Midbrain (tissue), 1 donor: ENCODE measurements around the gene PIEZO1.

Experiments used
- DNase-seq: peaks from one replicate; lab custom pipeline; 2025; lab: John Stamatoyannopoulos, UW

Gene PIEZO1

DNA sequence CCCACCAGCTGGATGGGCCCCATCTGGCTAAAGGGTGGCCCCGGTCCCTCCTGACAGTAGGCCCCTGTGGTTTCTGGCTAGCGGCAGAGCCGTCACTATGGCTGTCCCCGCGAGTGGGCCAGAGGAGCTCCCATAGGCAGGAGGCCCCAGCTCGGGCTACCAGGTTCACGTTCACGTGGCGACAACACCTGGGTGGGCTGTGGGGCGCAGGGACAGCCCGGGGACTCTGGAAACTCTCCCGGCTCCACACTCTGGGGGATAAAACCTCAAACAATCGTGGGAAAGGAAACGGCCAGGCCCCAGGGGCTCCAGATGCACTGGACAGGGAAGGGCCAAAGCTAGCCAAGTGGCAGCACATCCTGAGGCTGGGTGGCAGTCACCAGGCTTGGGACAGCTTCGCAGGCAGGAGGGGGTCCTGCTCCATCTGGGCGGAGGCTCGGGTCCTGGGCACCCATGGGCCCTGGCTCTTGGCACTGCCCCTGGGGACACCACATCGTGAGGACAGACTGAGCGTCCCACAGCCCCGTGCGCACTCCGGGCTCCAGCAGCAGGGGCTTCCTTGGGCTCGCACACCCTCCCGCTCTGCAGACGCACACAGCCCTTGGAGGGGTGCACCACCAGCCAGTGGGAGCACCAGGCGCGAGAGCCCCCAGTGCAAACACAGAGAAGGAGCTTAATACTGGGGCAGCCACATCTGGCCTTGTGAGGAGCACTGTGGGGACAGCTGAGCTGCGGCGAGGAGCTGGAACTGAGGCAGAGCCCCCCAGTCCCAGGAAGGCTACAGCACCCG lies 83.2 kb downstream of the PIEZO1 start:
- DNase-seq, result no peak

DNA sequence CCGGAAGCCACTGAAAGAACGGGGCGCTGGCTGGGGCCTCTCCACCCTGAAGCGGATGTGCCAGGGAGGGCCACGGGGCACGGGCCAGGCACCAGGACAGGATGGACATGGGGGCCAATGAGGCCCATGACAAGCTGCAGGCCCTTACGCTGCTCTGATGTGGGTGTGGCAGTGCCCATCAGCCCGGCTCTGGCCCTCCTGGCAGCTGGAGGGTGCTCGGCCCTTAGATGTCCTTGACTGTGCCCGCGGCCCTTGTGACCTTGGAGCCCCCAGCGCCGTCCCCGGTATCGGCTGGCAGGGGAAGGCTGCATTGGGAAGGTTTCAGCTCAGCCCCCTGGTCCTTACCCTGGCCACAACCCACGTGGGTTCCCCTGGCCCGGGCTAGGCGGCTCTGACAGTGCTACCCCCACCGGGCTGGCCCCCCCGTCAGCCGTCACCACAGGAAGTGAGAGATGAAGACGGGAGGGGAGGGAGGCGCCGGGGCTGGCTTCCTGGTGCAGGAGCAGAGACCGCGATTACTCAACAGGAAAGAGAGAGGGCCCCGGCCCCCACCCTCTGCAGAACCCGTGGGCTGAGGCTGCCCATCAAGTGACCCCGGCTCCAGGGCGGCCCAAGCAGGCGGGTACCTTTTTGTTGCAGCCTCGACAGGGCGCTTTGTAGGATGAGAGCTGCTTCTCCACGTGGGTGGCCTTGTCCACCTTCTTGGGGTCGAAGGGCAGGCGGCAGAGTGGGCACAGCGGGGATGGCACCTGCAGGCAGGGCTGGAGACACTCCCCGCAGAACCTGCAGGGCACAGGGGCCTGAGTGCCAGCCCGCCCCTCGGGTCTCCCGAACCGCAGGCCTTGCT lies 84.2 kb downstream of the PIEZO1 start:
- DNase-seq, result peak; percentile 39

DNA sequence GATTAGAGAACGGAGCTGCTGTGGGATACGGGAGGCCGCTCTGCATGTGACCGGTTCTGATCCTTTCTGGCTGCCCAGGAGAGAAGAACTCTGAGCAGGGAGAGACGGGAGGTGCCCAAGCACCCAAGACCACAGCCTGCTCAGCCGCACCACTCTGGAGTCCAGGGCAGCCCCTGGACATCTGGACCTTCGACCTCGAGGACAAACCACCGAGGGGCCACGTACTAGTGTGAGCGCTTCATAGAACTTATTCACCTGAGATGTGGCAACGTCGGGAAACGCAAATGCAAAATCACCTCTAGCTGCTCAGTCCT lies 84.7 kb downstream of the PIEZO1 start:
- DNase-seq, result no peak

DNA sequence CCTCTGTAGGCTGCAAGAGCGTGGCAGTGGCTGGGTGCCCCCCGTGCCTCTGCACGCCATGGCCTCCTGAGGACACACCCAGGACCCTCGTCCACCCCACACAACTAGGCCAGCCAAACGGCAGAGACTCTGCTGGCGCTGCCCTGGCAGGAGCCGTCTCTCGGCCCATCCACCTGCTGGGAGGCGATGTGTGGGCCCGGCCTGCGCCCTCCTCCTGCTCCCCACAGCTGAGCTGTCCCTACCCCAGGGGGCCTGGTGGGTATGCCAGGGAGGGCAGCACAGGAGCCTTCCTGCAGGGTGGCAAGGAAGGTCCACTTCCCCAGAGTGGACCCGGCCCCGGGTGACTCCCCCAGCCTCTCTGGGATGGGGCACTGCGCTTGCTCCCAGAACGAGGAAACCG lies 85.8 kb downstream of the PIEZO1 start:
- DNase-seq, result no peak

DNA sequence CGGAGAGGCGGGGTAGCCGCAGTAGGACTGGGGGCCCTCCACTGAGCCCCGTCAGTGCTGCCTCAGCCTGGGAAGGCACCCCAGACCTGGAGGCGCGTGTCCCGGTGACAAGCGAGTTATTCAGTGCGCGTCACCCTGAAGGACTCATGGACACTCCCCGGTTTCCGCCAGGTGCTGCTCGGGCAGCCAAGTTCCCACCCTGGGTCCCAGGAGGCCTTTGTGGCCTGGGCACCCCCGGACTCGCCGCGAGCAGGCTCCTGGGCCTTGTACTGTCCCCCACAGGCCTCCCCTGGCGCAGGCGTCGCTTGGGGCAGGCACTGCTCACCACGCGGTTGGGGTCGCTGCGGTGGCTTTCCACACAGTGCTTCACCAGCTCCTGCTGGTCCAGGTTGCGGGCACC lies 86.4 kb downstream of the PIEZO1 start:
- no peak for DNase-seq

DNA sequence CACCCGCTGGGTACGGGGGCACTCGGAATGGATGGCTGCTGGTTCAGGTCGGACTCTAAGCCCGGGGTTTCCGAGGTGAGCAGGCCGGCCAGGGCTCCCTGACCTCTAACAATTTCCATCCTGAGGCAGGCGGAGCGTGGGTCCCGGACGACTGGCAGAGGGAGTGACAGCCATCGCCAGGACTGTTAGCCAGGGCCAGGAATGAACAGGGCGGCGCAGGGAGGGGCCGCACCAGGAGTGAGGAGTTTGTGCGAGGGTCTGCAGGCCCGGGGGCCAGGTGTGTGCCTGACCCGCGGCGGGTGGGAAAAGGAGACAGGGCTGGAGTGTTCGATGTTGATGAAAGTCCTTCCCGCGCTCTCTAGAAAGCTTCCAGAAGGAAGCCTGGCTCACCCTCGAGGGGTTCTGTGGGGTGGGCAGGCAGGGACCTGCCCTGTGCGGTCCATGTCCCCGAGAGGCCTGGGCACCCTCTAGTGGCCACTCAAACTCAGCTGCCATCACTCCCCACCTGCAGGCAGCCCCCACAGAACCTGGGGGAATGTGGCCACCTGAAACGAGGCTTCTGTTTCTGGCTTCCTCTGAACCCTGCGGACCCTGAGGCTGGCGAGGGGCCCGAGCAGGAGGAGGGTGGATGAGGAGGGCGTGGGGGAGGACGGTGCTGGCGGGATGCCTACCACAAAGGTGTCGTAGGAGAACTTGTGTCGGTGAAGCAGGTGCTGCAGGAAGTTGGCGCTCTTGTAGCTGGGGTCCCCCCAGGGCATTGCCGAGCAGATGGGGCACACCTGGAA lies 87.0 kb downstream of the PIEZO1 start:
- DNase-seq, result no peak

DNA sequence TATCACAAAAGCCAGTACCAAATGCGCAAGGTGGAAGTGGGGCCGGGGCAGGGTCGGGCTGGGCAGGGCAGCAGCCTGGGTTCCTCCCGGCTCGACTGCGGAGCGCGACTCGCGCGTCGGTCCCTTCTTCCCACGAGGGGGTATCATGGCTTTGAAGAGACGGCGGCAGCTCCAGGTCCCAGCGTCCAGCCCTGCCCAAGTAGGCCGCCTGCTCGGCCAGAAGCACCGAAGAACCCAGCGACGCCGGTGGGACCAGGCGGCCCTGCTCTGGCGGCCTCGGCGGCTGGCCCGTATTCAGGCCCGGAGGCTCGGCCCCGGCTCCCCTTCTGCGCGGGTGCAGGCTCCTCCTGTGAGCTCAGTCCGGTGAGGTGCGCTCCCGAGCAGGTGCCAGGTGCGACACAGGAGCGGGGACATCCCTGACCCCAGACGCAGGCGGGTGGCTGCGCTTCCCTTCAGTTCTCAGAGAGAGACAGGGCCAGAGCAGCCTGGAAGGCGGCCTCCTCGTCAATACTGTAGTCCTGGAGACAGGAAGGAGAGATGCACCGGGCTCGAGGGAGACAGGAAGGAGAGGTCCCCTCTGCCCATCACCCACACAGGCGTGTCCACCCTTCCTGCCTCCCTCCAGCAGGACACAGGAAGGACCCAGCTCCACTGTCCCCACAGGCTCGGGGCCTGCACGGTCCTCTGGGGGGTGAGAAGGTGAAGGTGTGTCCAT lies 87.7 kb downstream of the PIEZO1 start:
- no peak for DNase-seq

DNA sequence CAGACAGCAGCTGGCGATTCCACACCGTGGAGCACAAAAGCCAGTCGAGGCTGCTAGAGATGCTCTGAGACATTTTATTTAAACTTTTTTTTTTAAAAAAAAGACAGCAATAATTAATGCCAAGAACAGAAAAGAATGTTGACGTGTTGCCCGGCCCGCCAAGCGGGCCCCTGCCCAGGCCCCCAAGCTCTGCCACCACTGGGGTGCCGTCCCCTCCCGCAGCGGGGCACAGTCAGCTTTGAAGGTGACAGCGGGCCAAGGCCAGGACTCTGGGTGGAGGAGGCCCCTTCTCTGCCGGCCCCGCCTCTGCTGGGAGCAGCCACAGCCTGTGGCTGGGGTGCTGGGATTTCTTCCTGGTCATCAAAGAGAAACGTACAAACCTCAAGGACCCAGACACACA lies 88.6 kb downstream of the PIEZO1 start:
- no peak for DNase-seq

DNA sequence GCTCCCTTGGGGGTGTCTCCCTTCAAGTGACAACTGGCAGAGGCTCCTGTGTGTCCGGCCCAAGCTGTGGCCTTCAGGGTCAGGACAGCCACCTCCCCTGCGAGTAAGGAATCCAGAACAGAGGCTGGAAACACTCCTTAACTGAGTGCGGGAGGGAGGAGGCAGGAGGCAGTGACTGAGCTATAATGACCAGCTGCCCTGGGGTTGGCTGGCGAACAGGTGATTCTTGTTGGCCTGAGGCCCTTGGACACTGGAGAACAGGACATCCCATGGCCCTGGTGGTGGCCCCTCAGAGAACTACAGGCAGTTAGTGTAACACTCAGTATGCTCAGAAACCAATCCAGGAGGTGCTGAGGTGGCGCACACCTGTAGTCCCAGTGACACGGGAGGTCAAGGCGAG lies 89.3 kb downstream of the PIEZO1 start:
- no peak for DNase-seq

DNA sequence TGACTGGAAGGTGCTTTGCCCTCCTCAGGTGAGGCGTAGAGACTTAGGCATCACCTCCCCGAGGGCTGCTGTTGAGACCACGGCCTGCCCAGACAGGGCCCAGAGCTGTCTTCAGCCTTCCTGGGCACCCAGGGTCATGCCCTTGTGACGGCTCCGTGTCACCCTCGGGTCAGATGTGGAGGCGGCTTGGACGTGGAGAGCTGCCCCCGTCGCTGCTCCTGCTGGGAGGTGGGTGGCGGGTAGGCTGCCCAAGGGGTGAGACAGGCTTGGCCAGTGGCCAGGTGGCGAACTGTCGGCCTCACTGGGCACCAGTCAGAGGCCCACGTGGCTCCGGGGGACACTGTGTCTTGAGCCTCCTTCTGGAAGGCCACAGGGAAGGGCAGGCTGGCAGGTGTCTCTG lies 89.8 kb downstream of the PIEZO1 start:
- no peak for DNase-seq

DNA sequence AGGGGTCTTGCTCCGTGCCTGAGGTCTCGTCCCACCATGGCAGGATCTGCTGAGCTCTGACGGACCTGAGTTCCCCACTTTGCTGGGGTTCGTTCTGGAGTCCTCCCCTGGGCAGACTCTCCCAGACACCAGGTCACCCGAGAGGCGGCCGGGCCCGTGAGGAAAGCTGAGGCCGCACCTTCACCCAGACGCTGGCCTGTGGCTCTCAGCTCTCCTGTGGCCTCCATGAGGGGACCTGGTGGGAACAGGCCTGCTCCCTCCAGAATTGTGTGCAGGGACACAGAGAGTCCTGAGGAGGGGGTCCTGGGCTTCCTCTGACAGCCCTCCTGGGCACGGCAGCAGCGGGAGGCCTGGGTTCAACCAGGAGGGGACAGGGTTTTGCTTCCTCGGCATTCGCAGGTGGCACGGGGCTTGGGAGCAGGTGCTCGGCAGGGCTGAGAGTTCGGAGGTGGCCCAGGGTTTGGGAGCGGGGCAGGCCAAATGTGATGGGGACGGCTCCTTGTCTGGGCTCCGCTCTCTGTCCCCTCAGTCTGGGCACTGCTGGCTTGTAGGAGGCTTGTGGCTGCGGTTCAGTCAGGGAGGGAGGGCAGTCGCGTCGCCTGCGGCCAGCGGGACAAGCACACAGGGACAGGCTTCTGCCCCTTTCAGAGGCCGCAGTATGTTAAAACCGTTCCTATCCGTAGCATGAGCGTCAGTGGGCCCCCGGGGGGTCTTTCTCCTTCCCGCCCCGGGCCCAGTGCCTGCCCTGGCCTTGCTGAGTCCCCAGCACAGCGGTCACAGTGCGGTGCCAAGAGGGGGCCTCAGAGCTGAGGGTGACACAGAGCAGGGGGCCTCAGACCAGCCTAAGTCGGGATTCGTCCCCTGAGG lies 90.6 kb downstream of the PIEZO1 start:
- no peak for DNase-seq

DNA sequence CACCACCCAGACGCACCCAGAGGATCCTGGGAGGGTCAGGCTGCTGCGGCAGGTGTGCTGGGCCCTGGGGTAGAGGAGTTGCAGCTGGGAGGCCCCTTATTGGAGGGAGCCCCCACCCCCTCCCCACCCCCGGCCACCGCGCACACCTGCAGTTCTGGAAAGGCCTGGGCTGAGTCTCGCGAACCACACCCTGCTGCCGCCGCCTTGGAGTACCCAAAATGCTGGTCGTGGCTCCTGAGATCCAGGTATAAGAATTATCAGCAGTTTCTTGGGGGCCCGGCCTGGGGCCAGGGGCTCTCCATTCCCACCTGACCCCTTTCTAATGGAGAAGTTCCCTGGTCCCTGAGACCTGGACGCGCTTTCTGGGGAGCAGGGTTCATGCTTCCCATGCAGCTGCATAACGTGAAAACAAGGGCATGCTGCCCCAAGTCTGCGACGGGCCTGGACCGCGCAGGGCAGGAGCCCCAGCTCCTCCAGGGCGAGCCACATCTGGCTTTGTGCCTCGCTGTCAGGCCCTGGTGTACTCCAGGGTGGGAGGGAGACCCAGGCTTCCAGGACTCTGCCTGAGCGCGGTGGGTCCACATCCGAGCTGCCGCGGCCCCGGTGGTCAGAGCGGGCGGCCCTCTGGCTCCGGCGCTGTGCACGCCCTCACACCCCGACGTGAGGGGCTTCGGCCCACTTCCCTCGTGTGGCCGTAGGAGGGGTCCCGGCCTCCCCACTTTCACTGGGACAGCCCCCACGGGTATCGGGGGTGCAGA lies 91.4 kb downstream of the PIEZO1 start:
- DNase-seq, result no peak

DNA sequence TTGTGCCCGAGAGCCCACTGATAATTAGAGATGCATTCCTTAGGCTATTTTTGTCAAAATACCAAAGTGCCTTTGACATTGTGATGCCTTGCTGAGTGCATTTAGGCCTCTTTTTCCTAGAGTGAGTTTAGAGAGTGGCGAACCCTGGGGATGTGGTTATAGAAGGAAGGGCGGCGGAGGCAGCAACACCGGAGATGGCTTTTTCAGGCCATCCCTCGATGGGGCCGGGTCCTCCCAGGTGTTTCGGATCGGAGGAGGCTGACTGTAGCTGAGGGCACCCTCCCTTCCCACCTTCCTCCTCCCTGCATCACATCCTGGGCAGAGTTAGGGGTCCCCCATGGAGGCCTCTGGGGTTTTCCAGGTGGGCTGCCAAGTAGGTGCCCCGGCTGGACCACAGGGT lies 92.2 kb downstream of the PIEZO1 start:
- DNase-seq, result no peak

DNA sequence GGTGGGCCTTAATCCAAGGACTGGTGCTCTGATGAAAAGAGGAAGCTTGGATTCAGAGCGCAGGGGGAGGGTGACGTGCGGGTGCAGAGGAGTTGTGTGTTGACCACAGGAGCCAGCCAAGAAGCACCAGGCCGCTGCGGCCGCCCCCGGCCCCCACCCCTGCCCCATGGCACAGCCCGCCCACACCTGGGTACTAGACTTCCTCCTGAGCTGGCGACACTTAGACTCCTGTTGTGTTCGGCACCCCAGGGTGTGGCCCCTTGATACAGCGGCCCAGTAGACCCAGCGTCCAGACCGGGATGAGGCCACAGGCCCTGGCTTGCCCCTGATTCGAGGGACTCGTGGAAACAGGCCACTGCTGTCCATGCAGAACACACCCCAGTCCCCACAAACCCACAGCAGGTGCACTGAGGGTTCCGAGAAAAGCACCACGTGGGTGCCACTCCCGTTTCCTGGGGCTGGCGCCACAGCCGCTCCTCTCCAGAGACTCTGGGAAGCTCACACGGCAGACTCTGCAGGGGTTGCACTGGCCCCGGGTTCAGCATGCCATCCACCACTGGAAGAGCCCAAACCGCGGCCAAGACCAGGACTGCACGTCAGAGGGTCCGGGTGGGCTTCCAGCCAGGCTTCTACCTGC lies 93.0 kb downstream of the PIEZO1 start:
- DNase-seq, result peak; percentile 6

DNA sequence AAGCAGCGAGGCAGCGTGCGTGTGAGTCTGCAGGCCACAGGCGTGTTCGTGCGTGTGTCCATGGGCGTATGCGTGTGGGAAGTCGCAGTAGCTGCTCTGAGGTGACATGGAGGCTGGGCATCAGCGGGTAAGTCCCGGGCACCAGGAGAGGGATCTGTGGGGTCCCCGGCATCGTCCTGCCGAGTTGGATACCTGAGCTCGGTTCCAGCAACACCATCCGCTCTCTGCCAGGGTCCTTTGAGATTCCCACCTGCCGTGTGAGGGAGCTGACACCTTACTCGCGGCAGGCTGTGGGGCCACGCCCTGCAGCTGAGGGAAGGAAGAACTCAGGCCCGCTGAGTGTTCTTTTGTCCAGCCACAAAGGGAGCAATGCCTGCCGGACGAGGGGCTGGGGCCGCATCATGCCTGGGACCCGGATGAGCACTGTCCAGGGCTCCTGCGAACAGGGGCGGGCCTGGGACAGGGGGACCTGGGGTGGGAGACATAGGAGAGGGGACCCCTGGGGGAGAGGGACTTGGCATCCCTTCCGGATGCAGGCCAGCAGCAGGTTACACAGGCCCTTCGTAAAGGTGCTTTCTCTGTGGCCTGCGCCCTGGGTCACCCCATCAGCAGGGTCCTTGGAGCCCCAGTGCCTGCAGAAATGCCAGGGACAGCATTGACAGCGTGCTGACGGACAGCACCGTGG lies 93.7 kb downstream of the PIEZO1 start:
- DNase-seq, result no peak

DNA sequence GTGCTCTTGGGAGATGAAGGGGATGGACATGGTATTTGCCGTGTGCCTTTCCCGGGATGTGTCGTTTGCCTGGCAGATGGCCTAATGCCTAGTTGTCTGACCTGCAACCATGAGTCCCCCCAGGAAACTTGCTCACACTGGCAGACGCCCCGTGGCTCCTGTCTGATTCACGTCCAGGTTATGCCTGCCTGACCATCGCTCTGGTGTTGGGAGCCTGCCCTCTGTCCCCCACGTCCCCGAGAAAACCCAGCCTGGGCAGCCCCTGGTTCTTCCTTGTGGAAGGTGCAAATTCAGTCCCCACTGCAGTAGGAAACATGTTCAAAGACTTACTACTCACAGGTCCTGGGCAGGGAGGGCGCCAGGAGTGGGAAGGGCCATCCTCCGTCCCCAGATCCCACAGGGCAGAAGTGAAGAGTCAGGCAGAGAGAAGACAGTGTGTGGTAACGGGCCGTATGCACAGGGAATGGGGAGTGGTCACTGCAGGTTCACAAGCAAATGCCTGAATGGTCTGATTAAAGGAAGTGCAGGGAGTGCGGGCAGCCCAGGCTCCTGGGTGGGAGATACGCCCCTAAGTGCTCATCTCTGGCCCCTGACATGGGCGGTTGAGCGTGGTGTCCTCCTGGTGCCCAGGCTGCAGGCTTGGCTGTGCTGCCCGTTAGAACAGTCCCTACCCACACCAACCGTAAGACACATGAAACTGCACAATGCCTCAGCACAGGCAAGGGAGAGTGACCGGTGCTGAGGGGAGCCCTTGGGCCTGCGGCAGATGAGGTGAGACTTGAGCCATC lies 94.5 kb downstream of the PIEZO1 start:
- no peak for DNase-seq

DNA sequence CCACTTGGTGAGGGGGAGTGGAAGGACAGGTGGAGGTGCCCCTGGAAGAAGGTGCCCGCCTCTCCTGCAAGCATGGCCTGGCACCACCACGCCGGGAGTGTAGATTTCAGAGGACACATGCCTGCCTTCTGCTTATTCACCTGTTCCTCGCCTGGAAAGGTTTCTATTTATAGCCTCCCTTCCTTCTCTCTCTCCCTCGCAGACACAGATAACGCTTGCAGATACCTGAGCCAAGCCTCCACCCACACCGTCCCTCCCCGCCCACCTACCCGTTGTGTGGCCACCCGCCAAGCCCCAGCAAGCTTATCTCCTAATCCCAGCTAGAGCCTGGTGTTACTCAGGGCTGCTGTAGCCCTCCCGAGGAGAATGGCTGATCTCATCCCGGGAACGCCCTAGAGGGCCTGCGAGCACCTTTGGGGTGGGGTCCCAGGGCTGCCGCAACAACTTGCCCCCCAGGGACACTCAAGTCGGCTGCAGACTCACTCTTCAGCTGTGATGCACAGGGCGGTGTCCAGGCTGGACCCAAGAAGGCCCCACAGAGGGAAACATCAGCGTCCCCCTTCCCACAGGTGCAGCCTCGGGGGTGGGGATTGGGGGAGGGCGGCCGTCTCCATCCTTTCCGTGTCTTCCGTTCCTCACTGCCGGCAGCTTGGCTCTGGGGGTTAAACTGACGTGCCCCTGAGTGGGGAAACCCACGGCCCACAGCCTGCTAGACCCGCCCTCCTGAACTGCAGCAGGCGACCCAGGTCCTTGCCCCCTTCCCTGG lies 96.8 kb downstream of the PIEZO1 start:
- DNase-seq, result no peak

DNA sequence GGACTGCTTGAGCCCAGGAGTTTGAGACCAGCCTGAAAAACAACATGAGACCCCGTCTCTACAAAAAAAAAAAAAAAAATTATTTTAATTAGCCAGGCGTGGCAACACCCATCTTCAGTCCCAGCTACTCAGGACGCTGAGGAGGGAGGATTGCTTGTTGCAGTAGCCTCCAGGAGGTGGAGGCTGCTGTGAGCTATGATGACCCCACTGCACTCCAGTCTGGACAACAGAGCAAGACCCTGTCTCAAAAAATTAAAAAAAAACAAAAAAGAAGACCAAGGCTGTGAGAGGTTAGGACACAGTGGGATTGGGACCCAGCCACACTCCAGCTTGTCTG lies 97.4 kb downstream of the PIEZO1 start:
- DNase-seq, result no peak
